Measurements from ENCODE around the gene ZFP69. TPM values are rescaled to one million over a fixed set of nuclear protein-coding genes. Genes with fewer than 3 reads are reported as not detected.
A peak's percentile ranks its signal among the peaks of the same experiment; 100 is the strongest.

The ZFP69 gene
- total and polyA plus RNA-seq, 10 donors: 2.6 to 6.6 (median 4.2) TPM

- DNase-seq: no peak
- H3K27me3 ChIP-seq (replicated peaks in 1 of 7): no peaks in the 10 kb centered on the region
- peak overlapping the region; percentile 76 to 91 (median 88) for H3K27ac ChIP-seq
- peaks cover 0 to 9% (median 0%) of the 10 kb centered on the region in 6 donors for H3K36me3 ChIP-seq
- peaks cover 9 to 29% (median 20%) of the 10 kb centered on the region in 6 donors for H3K4me1 ChIP-seq
- peaks cover 0 to 2% (median 0%) of the 10 kb centered on the region in 8 donors for H3K9me3 ChIP-seq
- TF ChIP-seq POLR2AphosphoS5 (IDR thresholded peaks at IDR 0.05) (no peak), CTCF (IDR thresholded peaks at IDR 0.05 in 8 of 11, conservative IDR thresholded peaks at IDR 0.05 in 3 of 11) (no peak), POLR2A (IDR thresholded peaks at IDR 0.05) (no peak)
- intact Hi-C loops (cut with DNase I; ENCODE audit: low total_unique reads): no loop called here
- 7 to 12% (median 10%) methylated on average over 3 of the region's 3 CpGs for WGBS, 5 donors
- H3K4me3 ChIP-seq: peak overlapping the region; percentile 54 to 78 (median 68)
Measured at GRCh38 chr1:40532062-40532389, 54.9 kb downstream of the ZFP69 start.

GRCh38 chr1:40532844-40533424, 55.8 kb downstream of the ZFP69 start:
- TF ChIP-seq CTCF (IDR thresholded peaks at IDR 0.05 in 8 of 11, conservative IDR thresholded peaks at IDR 0.05 in 3 of 11) (peak in 10 of 11 experiments; percentile 40 to 67 (median 55)), POLR2AphosphoS5 (IDR thresholded peaks at IDR 0.05) (no peak)
- no peaks in the 10 kb centered on the region for H3K9me3 ChIP-seq
- H3K4me1 ChIP-seq: peaks cover 9 to 29% (median 20%) of the 10 kb centered on the region in 6 donors
- peaks cover 0 to 9% (median 0%) of the 10 kb centered on the region in 6 donors for H3K36me3 ChIP-seq
- peak overlapping the region in 1 of 8 donors; percentile 77 for H3K4me3 ChIP-seq
- intact Hi-C loops (cut with DNase I; ENCODE audit: low total_unique reads): no loop called here
- no peak for DNase-seq
- no peaks in the 10 kb centered on the region for H3K27me3 ChIP-seq (replicated peaks in 1 of 7)
- no peak overlapping the region for H3K27ac ChIP-seq

- H3K4me3 ChIP-seq: no peak overlapping the region
- H3K9me3 ChIP-seq: no peaks in the 10 kb centered on the region
- no peak for DNase-seq
- H3K4me1 ChIP-seq: peaks cover 9 to 29% (median 20%) of the 10 kb centered on the region in 6 donors
- H3K36me3 ChIP-seq: peaks cover 0 to 9% (median 0%) of the 10 kb centered on the region in 6 donors
- no peaks in the 10 kb centered on the region for H3K27me3 ChIP-seq (replicated peaks in 1 of 7)
- no peak overlapping the region for H3K27ac ChIP-seq
- intact Hi-C loops (cut with DNase I; ENCODE audit: low total_unique reads): no loop called here
- TF ChIP-seq CTCF (IDR thresholded peaks at IDR 0.05 in 8 of 11, conservative IDR thresholded peaks at IDR 0.05 in 3 of 11) (no peak), POLR2AphosphoS5 (IDR thresholded peaks at IDR 0.05) (no peak), POLR2A (IDR thresholded peaks at IDR 0.05) (no peak)
Measured at GRCh38 chr1:40534589-40534988, 57.5 kb downstream of the ZFP69 start.

- no peak for DNase-seq
- no peak overlapping the region for H3K4me3 ChIP-seq
- H3K9me3 ChIP-seq: no peaks in the 10 kb centered on the region
- no peaks in the 10 kb centered on the region for H3K27me3 ChIP-seq (replicated peaks in 1 of 7)
- H3K4me1 ChIP-seq: peaks cover 9 to 25% (median 19%) of the 10 kb centered on the region in 6 donors
- peaks cover 0 to 13% (median 0%) of the 10 kb centered on the region in 6 donors for H3K36me3 ChIP-seq
- 82 to 89% (median 87%) methylated on average over 2 of the region's 2 CpGs for WGBS, 5 donors
- TF ChIP-seq POLR2A (IDR thresholded peaks at IDR 0.05): no peak
- TF ChIP-seq CTCF (IDR thresholded peaks at IDR 0.05 in 8 of 11, conservative IDR thresholded peaks at IDR 0.05 in 3 of 11): no peak
- TF ChIP-seq POLR2AphosphoS5 (IDR thresholded peaks at IDR 0.05): no peak
- no peak overlapping the region for H3K27ac ChIP-seq
- intact Hi-C loops (cut with DNase I; ENCODE audit: low total_unique reads): no loop called here
Measured at GRCh38 chr1:40535732-40536131, 58.6 kb downstream of the ZFP69 start.

All from spleen (tissue), 11 donors.